GM12864 (cell line): ENCODE data around the gene SCAMP5.
A peak's percentile ranks its signal among the peaks of the same experiment; 100 is the strongest.

Experiments used
- DNase-seq: peaks from one replicate; pipeline ENCODE4 v3.0.0-alpha.2; 2011; ENCODE audit warnings: low read depth
- H3K4me3 ChIP-seq: 2 replicates; pipeline ENCODE4 v1.5.1; 2011; ENCODE audit warnings: mild to moderate bottlenecking, low read depth, low read length, control low read depth
- CTCF ChIP-seq: IDR thresholded peaks from 2 replicates; pipeline ENCODE4 v1.5.1; 2011; ENCODE audit warnings: low read depth, mild to moderate bottlenecking, moderate library complexity, low read length, control low read depth, inconsistent platforms; ENCODE audit errors: missing control alignments

The SCAMP5 gene

DNA sequence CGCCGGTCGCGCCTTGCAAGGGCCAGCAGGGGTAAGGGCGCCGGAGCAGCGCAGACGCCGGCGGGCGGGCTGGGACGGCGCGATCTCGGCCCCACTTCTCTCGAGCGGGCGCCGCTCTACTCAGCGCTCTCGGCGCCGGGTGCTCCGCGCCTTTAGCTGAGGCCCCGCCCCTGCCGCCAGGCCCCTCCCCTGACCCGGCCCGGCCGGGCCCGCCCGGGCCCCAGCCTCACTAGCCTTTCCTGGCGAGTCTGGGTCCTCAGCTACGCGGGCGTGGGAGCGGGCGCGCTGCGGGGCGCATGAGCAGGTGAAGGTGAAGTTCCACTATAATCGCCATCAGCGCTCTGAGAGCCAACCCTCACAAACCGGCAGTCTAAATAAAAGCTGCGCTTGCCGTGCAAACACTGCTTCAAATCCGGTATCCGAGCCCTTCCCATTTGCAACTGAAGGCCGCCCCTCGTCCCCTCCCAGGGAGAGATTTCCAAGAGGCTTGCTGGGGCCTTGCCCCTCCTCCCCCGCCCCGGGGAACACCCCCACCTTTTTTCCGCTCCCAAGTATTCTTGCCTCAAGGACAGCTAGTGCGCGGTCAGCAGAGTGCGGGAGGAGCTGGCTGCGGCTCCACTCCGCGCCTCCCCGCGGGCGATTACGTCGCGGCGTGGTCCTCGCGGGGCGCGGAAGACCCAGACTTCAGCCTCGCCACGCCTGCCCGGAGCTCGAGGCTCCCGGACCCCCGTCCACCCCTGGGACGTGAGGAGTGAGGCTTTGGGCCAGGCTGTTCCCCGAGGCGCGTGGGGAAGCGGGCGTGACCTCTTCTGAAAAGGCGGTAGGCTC, 38.5 kb upstream of the SCAMP5 start, which contains the start of gene RPP25:
TSS of gene RPP25 (minus strand) at position 125 of the 828 bp plus-strand sequence. CDS start 189 bp downstream, outside the sequence.
- no peak for TF ChIP-seq CTCF
- DNase-seq = no peak
- peak within 1 kb of the TSS; percentile 54 for H3K4me3 ChIP-seq

- TF ChIP-seq CTCF = no peak
- peak overlapping the region; percentile 54 for H3K4me3 ChIP-seq
- no peak for DNase-seq
Observed at GRCh38 chr15:74957476-74958035, 37.8 kb upstream of the SCAMP5 start.

DNA sequence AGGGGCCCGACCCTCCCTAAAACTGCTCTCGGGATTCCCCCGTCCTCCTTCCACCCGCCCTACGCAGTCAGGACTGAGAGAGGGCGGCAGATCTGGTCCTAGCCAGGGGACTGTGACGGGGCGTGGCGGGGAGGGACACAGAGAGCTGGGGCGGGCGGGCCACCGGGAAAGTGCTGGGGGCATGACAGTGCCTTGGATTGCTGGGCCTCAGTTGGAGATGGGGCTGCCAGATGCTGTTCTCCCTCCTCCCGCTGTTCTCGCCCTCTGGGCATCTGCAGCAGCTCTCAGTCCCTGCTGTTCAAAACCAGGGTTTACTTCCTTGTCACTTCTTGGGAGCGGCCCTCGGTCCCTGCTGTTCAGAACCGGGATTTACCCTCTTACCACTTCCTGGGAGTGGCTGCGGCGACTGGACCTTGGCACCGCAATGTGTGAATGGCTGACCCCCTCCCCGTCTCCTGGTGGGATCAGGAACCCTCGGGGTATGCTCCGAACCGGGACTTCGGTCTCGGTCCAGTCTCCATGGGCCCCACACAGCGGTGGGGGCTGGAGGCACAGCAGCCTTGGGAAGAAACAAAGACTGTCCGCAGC, 36.9 kb upstream of the SCAMP5 start:
- no peak for DNase-seq
- no peak overlapping the region for H3K4me3 ChIP-seq
- TF ChIP-seq CTCF = no peak

- TF ChIP-seq CTCF = no peak
- no peak for DNase-seq
- no peak overlapping the region for H3K4me3 ChIP-seq
Observed at GRCh38 chr15:74958908-74959585, 36.3 kb upstream of the SCAMP5 start.

GRCh38 chr15:74959586-74959939, 35.8 kb upstream of the SCAMP5 start:
- H3K4me3 ChIP-seq = no peak overlapping the region
- no peak for DNase-seq
- no peak for TF ChIP-seq CTCF

DNA sequence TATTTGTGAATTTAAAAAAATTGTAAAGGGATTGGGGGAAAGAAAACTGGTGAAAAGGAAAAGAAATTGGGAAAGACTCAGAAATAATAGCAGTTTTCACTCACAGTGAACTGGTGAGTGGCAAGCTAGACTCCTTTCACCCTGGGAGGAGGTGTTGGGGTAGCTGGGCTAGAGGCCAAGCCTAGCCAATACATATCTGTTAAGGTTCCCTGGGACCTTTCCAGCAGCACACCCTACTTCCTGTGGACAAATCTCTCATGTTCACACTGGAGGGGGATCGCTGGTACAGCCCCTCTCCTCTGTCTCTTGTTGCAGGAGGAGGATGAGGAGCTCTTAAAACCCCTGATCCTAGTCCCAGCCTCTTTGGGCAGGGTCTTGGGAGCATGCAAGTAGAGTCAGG, 35.1 kb upstream of the SCAMP5 start:
- H3K4me3 ChIP-seq = no peak overlapping the region
- TF ChIP-seq CTCF = no peak
- no peak for DNase-seq
